ENCODE results near the gene GLRX5.

The GLRX5 gene

DNA sequence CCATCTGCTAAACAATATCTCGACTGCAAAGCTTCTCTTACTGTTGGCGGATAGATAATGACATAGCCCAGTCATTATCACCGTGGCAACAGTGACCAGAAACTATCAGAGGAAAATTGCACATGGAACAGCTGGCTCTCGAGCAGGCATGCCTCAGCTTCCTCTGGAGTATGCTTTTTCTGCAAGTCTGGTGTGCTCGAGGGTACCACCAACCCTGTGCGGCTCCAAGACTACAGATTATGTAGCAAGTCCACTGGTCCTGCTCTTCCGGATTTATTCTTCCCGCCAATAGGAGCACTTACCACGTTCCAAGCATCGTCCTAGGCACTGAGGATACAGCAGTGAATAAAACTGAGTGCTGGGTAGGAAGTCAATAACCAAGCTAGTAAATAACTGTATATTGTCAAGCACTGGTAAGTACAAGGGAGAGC is 1.4 kb upstream of the GLRX5 start:
- Histone ChIP-seq H3K9ac (ENCODE audit: insufficient read length, low read depth) (peak overlapping the region; percentile 91), H3K4me1 (ENCODE audit: insufficient read depth, insufficient read length) (no peaks in the 10 kb centered on the region), H3K27me3 (ENCODE audit: insufficient read depth, insufficient read length) (no peaks in the 10 kb centered on the region), H3K4me3 (ENCODE audit: insufficient read length, low read depth) (peak overlapping the region; percentile 76), H3K36me3 (ENCODE audit: insufficient read depth, insufficient read length, low read length) (peaks cover 35% of the 10 kb centered on the region), H3K9me3 (ENCODE audit: insufficient read depth, low read length) (no peaks in the 10 kb centered on the region)
- TF ChIP-seq YY1 (IDR thresholded peaks at IDR 0.05; ENCODE audit: insufficient read depth, insufficient read length) (no peak), SUZ12 (IDR thresholded peaks at IDR 0.05; ENCODE audit: extremely low read depth, insufficient read depth, insufficient read length) (no peak), ZNF274 (IDR thresholded peaks at IDR 0.05; ENCODE audit: low read depth, low read length) (no peak)
- no peak for DNase-seq (ENCODE audit: low read depth, low spot score)

DNA sequence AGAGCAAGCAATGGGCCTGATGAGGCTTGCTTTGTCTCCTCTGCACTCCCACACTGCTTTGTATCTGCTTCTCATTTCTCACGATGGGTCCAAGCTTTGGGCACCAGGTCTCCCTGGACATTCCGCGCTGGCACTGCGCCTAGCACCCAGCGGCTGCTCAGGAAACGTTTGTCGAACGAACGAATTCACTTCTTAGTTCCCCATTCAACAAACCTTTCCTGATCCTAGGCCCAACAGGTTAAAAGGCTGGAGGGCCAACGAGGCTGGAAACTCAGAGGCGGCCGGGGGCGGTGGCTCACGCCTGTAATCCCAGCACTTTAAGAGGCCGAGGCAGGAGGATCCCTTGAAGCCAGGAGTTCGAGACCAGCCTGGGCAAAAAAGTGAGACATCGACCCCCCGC is 1.0 kb upstream of the GLRX5 start:
- Histone ChIP-seq H3K4me1 (ENCODE audit: insufficient read depth, insufficient read length) (no peaks in the 10 kb centered on the region), H3K36me3 (ENCODE audit: insufficient read depth, insufficient read length, low read length) (peaks cover 35% of the 10 kb centered on the region), H3K9me3 (ENCODE audit: insufficient read depth, low read length) (no peaks in the 10 kb centered on the region), H3K9ac (ENCODE audit: insufficient read length, low read depth) (peak overlapping the region; percentile 91), H3K27me3 (ENCODE audit: insufficient read depth, insufficient read length) (no peaks in the 10 kb centered on the region), H3K4me3 (ENCODE audit: insufficient read length, low read depth) (peak overlapping the region; percentile 76)
- no peak for DNase-seq (ENCODE audit: low read depth, low spot score)
- TF ChIP-seq ZNF274 (IDR thresholded peaks at IDR 0.05; ENCODE audit: low read depth, low read length) (no peak), YY1 (IDR thresholded peaks at IDR 0.05; ENCODE audit: insufficient read depth, insufficient read length) (no peak), SUZ12 (IDR thresholded peaks at IDR 0.05; ENCODE audit: extremely low read depth, insufficient read depth, insufficient read length) (no peak)

DNA sequence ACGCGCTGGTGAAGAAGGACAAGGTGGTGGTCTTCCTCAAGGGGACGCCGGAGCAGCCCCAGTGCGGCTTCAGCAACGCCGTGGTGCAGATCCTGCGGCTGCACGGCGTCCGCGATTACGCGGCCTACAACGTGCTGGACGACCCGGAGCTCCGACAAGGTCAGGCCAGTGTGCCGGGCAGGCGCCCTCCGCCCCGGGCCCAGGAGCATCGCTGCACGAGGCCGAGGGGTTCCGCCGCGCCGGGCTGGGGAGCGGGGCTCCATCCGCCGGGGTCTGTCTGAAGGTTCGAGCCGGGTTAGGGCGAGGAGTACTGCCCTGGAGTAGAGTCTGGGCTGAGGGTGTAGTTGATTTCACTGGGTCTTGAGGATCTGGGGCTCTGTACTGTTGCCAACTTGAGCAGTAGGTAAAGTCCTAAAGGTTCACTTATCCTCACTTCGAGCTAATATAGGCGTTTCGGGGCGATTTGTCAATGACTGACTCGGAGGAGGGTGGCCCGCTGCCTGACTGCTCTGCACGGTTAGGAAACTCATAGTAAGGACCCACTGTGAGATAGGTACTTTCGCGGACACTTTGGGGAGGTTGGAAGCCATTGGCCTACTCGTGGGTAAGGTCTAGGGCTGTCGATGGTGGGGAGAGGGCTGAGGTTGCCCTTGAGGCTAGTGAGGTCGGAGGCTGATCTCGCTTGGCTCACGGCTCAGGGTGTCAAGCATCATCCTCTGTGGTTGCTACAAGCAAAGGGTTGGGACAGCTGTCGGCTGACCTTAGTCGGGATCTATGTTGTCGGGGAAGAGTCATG is 574 bp downstream of the GLRX5 start:
- H3K9me3 ChIP-seq (ENCODE audit: insufficient read depth, low read length): no peaks in the 10 kb centered on the region
- H3K36me3 ChIP-seq (ENCODE audit: insufficient read depth, insufficient read length, low read length): peaks cover 27% of the 10 kb centered on the region
- DNase-seq (ENCODE audit: low read depth, low spot score): no peak
- H3K4me1 ChIP-seq (ENCODE audit: insufficient read depth, insufficient read length): no peaks in the 10 kb centered on the region
- no peaks in the 10 kb centered on the region for H3K27me3 ChIP-seq (ENCODE audit: insufficient read depth, insufficient read length)
- H3K9ac ChIP-seq (ENCODE audit: insufficient read length, low read depth): peak overlapping the region; percentile 86
- peak overlapping the region; percentile 96 for H3K4me3 ChIP-seq (ENCODE audit: insufficient read length, low read depth)
- TF ChIP-seq ZNF274 (IDR thresholded peaks at IDR 0.05; ENCODE audit: low read depth, low read length) (no peak), SUZ12 (IDR thresholded peaks at IDR 0.05; ENCODE audit: extremely low read depth, insufficient read depth, insufficient read length) (no peak), YY1 (IDR thresholded peaks at IDR 0.05; ENCODE audit: insufficient read depth, insufficient read length) (no peak)

DNA sequence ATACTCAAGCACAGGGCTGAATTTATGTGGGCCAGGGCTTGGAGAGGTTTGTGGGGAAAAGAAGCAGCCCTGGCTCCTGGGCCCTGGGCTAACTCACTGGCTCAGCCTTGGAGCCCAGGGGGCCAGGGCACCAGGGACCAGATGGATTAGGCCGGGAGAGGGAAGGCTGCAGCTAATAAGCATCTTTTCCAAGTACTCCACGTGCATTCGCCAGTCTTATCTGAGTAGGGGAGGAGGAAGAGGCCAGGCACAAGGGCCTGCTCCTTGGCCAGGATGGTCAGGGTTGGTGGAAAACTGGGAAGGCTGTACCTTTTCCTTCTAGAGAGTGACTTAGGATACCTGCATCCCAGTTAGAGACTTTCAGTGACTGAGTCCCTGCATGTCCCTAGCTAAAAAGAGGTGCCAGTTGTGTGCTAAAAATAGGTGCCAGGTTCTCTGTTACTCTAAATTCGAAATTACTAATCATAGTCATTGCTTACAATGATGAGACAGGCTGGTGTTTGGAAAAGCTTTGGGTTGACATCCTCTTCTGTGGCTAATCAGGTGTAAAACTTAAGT is 1.3 kb downstream of the GLRX5 start:
- H3K4me3 ChIP-seq (ENCODE audit: insufficient read length, low read depth): peak overlapping the region; percentile 96
- H3K9me3 ChIP-seq (ENCODE audit: insufficient read depth, low read length): no peaks in the 10 kb centered on the region
- H3K9ac ChIP-seq (ENCODE audit: insufficient read length, low read depth): peak overlapping the region; percentile 86
- H3K4me1 ChIP-seq (ENCODE audit: insufficient read depth, insufficient read length): no peaks in the 10 kb centered on the region
- H3K27me3 ChIP-seq (ENCODE audit: insufficient read depth, insufficient read length): no peaks in the 10 kb centered on the region
- H3K36me3 ChIP-seq (ENCODE audit: insufficient read depth, insufficient read length, low read length): peaks cover 21% of the 10 kb centered on the region
- no peak for DNase-seq (ENCODE audit: low read depth, low spot score)
- TF ChIP-seq SUZ12 (IDR thresholded peaks at IDR 0.05; ENCODE audit: extremely low read depth, insufficient read depth, insufficient read length) (no peak), YY1 (IDR thresholded peaks at IDR 0.05; ENCODE audit: insufficient read depth, insufficient read length) (no peak), ZNF274 (IDR thresholded peaks at IDR 0.05; ENCODE audit: low read depth, low read length) (no peak)

DNA sequence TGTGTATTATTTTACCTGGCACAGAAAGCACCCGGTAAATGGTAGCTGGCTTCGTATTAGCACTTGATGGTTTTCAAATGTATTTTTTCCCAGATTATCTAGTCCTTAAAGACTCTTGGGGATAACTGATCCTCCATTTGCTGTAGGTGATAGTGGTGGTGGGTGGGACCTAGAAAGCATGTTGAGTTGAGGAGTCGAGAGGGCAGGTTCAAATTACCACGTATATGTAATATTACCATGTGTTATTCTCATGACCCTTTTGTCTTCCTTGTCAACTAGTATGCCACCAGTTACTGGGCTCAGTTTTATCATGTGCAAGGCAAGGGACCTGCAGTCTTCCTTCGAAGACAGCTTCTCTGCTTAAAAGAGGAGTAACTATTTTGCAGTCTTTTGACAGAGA is 1.8 kb downstream of the GLRX5 start:
- no peaks in the 10 kb centered on the region for H3K4me1 ChIP-seq (ENCODE audit: insufficient read depth, insufficient read length)
- peaks cover 18% of the 10 kb centered on the region for H3K36me3 ChIP-seq (ENCODE audit: insufficient read depth, insufficient read length, low read length)
- no peak overlapping the region for H3K9ac ChIP-seq (ENCODE audit: insufficient read length, low read depth)
- no peaks in the 10 kb centered on the region for H3K27me3 ChIP-seq (ENCODE audit: insufficient read depth, insufficient read length)
- DNase-seq (ENCODE audit: low read depth, low spot score): no peak
- no peaks in the 10 kb centered on the region for H3K9me3 ChIP-seq (ENCODE audit: insufficient read depth, low read length)
- H3K4me3 ChIP-seq (ENCODE audit: insufficient read length, low read depth): no peak overlapping the region
- TF ChIP-seq SUZ12 (IDR thresholded peaks at IDR 0.05; ENCODE audit: extremely low read depth, insufficient read depth, insufficient read length): no peak
- no peak for TF ChIP-seq YY1 (IDR thresholded peaks at IDR 0.05; ENCODE audit: insufficient read depth, insufficient read length)
- no peak for TF ChIP-seq ZNF274 (IDR thresholded peaks at IDR 0.05; ENCODE audit: low read depth, low read length)

DNA sequence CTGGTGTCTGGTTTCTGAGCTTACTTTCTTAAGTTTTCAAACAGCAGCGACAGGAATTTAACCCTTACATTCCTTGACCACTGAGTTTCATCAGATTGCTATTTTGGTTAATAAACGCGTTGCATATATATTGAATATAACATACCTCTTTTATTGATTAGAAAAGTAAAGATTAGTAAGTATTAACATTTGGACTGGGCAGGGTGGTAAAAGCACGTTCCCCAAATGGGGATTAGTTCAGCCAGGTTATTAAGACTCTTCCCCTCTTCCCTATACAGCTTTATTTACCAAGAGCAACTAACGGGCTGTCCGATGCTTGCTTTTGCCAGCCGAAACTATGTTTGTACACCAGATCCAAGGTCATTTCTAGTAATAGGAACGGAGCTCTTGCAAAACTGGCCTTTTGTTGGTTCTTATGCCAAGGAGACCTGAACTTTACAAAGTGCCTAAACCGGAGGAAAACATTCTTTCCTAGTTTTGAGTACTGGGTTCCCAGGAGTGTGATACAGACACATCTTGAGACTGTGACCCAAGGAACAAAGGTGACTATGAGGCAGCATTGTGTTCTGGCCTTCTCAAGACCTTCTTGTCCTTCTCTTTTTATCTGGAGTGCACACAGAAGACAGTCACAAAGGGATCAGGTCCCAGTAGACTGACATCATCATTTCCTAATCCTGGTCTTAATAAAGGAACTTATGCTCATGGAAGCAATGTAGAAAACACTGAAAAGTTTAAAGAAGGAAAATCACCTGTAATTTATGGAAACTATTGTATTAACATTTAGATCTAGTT is 2.6 kb downstream of the GLRX5 start:
- Histone ChIP-seq H3K9me3 (ENCODE audit: insufficient read depth, low read length) (no peaks in the 10 kb centered on the region), H3K4me1 (ENCODE audit: insufficient read depth, insufficient read length) (no peaks in the 10 kb centered on the region), H3K4me3 (ENCODE audit: insufficient read length, low read depth) (no peak overlapping the region), H3K36me3 (ENCODE audit: insufficient read depth, insufficient read length, low read length) (peaks cover 12% of the 10 kb centered on the region), H3K27me3 (ENCODE audit: insufficient read depth, insufficient read length) (no peaks in the 10 kb centered on the region), H3K9ac (ENCODE audit: insufficient read length, low read depth) (no peak overlapping the region)
- TF ChIP-seq SUZ12 (IDR thresholded peaks at IDR 0.05; ENCODE audit: extremely low read depth, insufficient read depth, insufficient read length) (no peak), ZNF274 (IDR thresholded peaks at IDR 0.05; ENCODE audit: low read depth, low read length) (no peak), YY1 (IDR thresholded peaks at IDR 0.05; ENCODE audit: insufficient read depth, insufficient read length) (no peak)
- no peak for DNase-seq (ENCODE audit: low read depth, low spot score)
